ENCODE data around the gene ICE2. TPM values are rescaled to one million over a fixed set of nuclear protein-coding genes. Genes with fewer than 3 reads are reported as not detected.

ICE2 gene
- total and polyA plus RNA-seq, 5 donors, result 11.0 to 31.3 (median 30.1) TPM

GRCh38 chr15:60395276-60396011 is 83.5 kb downstream of the ICE2 start:
- intact Hi-C loops (cut with DNase I), result loop anchor here in 1 of 4 donors (5.0 kb wide), 1 partner anchor 33 kb away; no protein-coding TSS in a partner anchor
- Histone ChIP-seq H3K27me3 (ENCODE audit: control insufficient read depth, insufficient read depth) (no peaks in the 10 kb centered on the region), H3K4me3 (ENCODE audit: low read length) (no peak overlapping the region), H3K4me1 (ENCODE audit: control insufficient read depth, insufficient read depth, low read length) (peaks cover 17% of the 10 kb centered on the region), H3K27ac (ENCODE audit: low read length) (peak overlapping the region; percentile 31), H3K9me3 (ENCODE audit: control insufficient read depth, low read length) (no peaks in the 10 kb centered on the region)
- DNase-seq (no peak), ATAC-seq (no peak)
- 63% methylated on average over 9 of the region's 9 CpGs for WGBS

GRCh38 chr15:60394689-60395097 is 84.2 kb downstream of the ICE2 start:
- no peak overlapping the region for H3K4me3 ChIP-seq (ENCODE audit: low read length)
- 46% methylated on average over 1 of the region's 1 CpG for WGBS
- DNase-seq, result no peak
- no peaks in the 10 kb centered on the region for H3K27me3 ChIP-seq (ENCODE audit: control insufficient read depth, insufficient read depth)
- peak overlapping the region; percentile 58 for H3K27ac ChIP-seq (ENCODE audit: low read length)
- H3K4me1 ChIP-seq (ENCODE audit: control insufficient read depth, insufficient read depth, low read length), result peaks cover 22% of the 10 kb centered on the region
- intact Hi-C loops (cut with DNase I), result loop anchor here in 1 of 4 donors (5.0 kb wide), 1 partner anchor 32 kb away; no protein-coding TSS in a partner anchor
- ATAC-seq, result no peak
- H3K9me3 ChIP-seq (ENCODE audit: control insufficient read depth, low read length), result no peaks in the 10 kb centered on the region

DNA sequence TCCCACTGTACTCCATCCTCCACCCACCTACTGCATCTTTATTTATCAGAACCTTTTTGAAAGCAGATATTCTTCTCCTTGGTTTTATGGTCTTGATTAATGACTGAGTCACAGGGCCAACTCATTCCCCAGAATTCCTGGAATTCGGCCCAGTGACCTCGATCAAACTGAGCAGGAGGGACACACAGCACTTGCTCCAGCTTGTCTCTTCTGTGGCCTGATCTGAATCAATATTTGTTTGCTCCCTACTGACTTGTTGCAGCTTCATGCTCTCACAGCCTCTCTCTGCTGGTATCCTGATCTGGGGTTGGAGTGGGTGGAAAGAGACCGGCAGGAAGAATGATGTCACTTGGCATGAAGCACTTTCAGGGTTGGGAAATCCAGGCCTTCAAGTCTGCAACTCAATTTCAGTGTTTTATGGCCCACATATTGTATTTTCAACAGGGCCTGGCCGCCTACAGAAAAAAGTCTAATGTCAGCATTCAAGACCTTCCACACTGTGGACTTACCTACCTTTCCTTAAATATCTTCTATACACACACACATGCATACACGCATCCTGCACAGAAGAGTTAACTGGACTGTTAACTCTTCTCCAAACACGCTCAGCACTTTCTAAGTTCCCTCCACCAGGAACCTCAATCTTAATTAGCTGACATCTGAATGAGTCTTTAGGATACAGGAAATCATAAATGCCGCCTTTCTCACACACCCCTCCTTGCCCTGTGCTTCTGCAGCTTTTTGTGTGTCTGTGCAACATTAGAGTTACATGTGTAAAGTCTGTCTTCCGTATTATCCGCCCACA is 85.8 kb downstream of the ICE2 start:
- Histone ChIP-seq H3K4me3 (ENCODE audit: low read length) (no peak overlapping the region), H3K9me3 (ENCODE audit: control insufficient read depth, low read length) (no peaks in the 10 kb centered on the region), H3K27ac (ENCODE audit: low read length) (peak overlapping the region; percentile 58), H3K4me1 (ENCODE audit: control insufficient read depth, insufficient read depth, low read length) (peaks cover 30% of the 10 kb centered on the region), H3K27me3 (ENCODE audit: control insufficient read depth, insufficient read depth) (no peaks in the 10 kb centered on the region)
- ATAC-seq, result peak; percentile 56 to 61
- peak; percentile 53 to 62 (median 57) for DNase-seq
- intact Hi-C loops (cut with DNase I), result no loop called here
- 22% methylated on average over 9 of the region's 9 CpGs for whole genome bisulfite sequencing

DNA sequence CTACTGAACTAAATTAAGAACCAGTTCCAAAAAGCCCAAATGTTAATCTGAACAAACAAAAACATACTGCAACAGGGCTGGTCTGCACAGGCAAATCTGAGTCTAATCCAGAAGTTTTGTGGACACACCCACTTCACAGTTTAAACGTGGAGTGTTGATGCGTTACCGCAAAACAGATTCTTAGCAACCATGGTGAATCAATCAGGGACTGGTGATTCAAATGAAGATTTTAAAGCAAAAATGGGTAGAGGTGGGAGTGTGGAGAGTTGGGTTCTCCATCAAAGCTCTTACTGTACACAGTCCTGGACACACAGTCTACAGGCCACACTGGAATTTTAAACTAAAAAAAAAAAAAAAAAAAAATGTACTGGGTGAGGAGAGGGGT is 86.3 kb downstream of the ICE2 start:
- Histone ChIP-seq H3K4me1 (ENCODE audit: control insufficient read depth, insufficient read depth, low read length) (peaks cover 30% of the 10 kb centered on the region), H3K27ac (ENCODE audit: low read length) (peak overlapping the region; percentile 58), H3K9me3 (ENCODE audit: control insufficient read depth, low read length) (no peaks in the 10 kb centered on the region), H3K4me3 (ENCODE audit: low read length) (no peak overlapping the region), H3K27me3 (ENCODE audit: control insufficient read depth, insufficient read depth) (no peaks in the 10 kb centered on the region)
- intact Hi-C loops (cut with DNase I), result no loop called here
- no peak for DNase-seq
- 17% methylated on average over 3 of the region's 3 CpGs for WGBS
- ATAC-seq, result peak; percentile 13 to 20

- DNase-seq (no peak), ATAC-seq (no peak)
- Histone ChIP-seq H3K27ac (ENCODE audit: low read length) (peak overlapping the region; percentile 69), H3K4me1 (ENCODE audit: control insufficient read depth, insufficient read depth, low read length) (peaks cover 30% of the 10 kb centered on the region), H3K9me3 (ENCODE audit: control insufficient read depth, low read length) (no peaks in the 10 kb centered on the region), H3K27me3 (ENCODE audit: control insufficient read depth, insufficient read depth) (no peaks in the 10 kb centered on the region), H3K4me3 (ENCODE audit: low read length) (no peak overlapping the region)
- 23% methylated on average over 4 of the region's 4 CpGs for WGBS
- intact Hi-C loops (cut with DNase I), result no loop called here
These were observed 87.1 kb downstream of the ICE2 start for GRCh38 chr15:60391722-60392315.

DNA sequence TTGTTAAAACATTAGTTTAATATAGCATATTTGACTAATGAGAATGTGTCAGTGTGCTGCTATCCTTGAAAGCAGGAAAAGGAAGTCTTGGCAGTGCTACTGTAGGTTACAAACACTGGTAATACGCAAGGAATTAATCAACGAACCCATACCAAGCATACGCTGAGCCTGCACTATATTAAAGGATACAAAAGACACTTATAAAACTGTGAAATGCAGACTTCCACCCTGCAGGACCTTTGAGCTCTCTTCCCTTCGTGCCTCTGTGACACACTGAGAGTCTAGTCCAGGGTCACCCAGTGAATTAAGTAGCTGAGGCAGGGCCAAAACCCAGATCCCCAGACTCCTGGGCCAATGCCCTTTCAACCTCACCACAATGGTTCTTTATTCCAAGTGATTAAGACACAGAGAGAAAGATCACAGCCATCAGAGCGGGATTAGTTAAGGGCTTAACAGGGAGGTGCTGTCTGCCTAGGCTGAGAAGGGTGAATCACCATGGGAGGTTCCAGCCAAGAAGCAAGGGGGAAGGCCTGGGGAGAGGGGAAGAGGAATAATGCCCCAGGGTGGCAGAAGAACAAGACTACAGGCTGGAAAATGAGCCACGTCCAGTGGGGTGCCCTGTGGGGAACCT is 88.0 kb downstream of the ICE2 start:
- Histone ChIP-seq H3K27me3 (ENCODE audit: control insufficient read depth, insufficient read depth) (no peaks in the 10 kb centered on the region), H3K27ac (ENCODE audit: low read length) (peak overlapping the region; percentile 88), H3K4me3 (ENCODE audit: low read length) (no peak overlapping the region), H3K4me1 (ENCODE audit: control insufficient read depth, insufficient read depth, low read length) (peaks cover 27% of the 10 kb centered on the region), H3K9me3 (ENCODE audit: control insufficient read depth, low read length) (no peaks in the 10 kb centered on the region)
- intact Hi-C loops (cut with DNase I), result no loop called here
- WGBS, result 25% methylated on average over 6 of the region's 6 CpGs
- DNase-seq (peak; percentile 55 to 61 (median 59)), ATAC-seq (peak; percentile 77 to 84)

DNA sequence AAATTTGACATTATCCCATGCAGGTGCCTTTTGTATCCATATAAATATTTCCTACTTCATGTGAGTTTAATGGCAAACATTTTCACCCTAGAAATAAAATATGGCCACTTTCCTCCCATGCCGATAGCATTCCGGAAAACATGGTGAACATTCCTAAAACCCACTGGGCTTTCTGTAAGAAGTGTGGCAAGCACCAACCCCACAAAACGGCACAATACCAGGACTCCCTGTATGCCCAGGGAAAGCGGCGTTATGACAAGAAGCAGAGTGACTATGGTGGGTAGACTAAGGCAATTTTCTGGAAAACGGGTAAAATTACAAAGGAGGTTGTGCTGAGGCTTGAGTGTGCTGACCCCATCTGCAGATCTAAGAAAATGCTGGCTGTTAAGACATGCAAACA is 88.7 kb downstream of the ICE2 start:
- ATAC-seq, result no peak
- Histone ChIP-seq H3K9me3 (ENCODE audit: control insufficient read depth, low read length) (no peaks in the 10 kb centered on the region), H3K27ac (ENCODE audit: low read length) (peak overlapping the region; percentile 30), H3K27me3 (ENCODE audit: control insufficient read depth, insufficient read depth) (no peaks in the 10 kb centered on the region), H3K4me3 (ENCODE audit: low read length) (no peak overlapping the region), H3K4me1 (ENCODE audit: control insufficient read depth, insufficient read depth, low read length) (peaks cover 27% of the 10 kb centered on the region)
- intact Hi-C loops (cut with DNase I), result no loop called here
- DNase-seq, result no peak
- WGBS, result 63% methylated on average over 6 of the region's 6 CpGs

- peaks cover 27% of the 10 kb centered on the region for H3K4me1 ChIP-seq (ENCODE audit: control insufficient read depth, insufficient read depth, low read length)
- 32% methylated on average over 8 of the region's 8 CpGs for WGBS
- intact Hi-C loops (cut with DNase I), result no loop called here
These were observed 89.5 kb downstream of the ICE2 start for GRCh38 chr15:60389261-60390077.

DNA sequence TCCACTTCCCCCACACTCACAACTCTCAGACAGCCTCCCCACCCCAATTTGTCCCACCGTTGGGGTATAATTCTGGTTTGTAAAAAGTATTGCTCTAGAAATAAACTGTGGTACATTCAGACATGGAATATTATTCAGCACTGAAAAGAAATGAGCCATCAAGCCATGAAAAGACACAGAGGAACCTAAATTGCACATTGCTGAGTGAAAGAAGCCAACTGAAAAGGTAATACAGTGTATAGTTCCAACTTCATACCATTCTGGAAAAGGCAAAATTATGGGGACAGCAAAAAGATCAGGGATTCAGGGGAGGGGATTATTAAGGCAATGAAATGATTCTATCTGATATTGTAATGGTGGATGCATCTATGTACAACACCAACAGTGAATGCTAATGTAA is 91.6 kb downstream of the ICE2 start:
- Histone ChIP-seq H3K27me3 (ENCODE audit: control insufficient read depth, insufficient read depth) (no peaks in the 10 kb centered on the region), H3K27ac (ENCODE audit: low read length) (no peak overlapping the region), H3K9me3 (ENCODE audit: control insufficient read depth, low read length) (no peaks in the 10 kb centered on the region), H3K4me1 (ENCODE audit: control insufficient read depth, insufficient read depth, low read length) (peaks cover 20% of the 10 kb centered on the region), H3K4me3 (ENCODE audit: low read length) (no peak overlapping the region)
- intact Hi-C loops (cut with DNase I), result no loop called here
- ATAC-seq, result no peak
- DNase-seq, result no peak
- 90% methylated on average over 1 of the region's 1 CpG for WGBS

More at GRCh38 chr15:60389261-60390077, 89.5 kb downstream of the ICE2 start:
- Histone ChIP-seq H3K9me3 (ENCODE audit: control insufficient read depth, low read length) (no peaks in the 10 kb centered on the region), H3K27me3 (ENCODE audit: control insufficient read depth, insufficient read depth) (no peaks in the 10 kb centered on the region), H3K4me3 (ENCODE audit: low read length) (no peak overlapping the region), H3K27ac (ENCODE audit: low read length) (peak overlapping the region; percentile 36)
- ATAC-seq, result no peak
- DNase-seq, result no peak

GRCh38 chr15:60386615-60387014 is 92.3 kb downstream of the ICE2 start:
- no peak overlapping the region for H3K27ac ChIP-seq (ENCODE audit: low read length)
- intact Hi-C loops (cut with DNase I), result no loop called here
- 78% methylated on average over 4 of the region's 4 CpGs for WGBS

More at GRCh38 chr15:60386615-60387014, 92.3 kb downstream of the ICE2 start:
- Histone ChIP-seq H3K4me3 (ENCODE audit: low read length) (no peak overlapping the region), H3K4me1 (ENCODE audit: control insufficient read depth, insufficient read depth, low read length) (peaks cover 16% of the 10 kb centered on the region), H3K27me3 (ENCODE audit: control insufficient read depth, insufficient read depth) (no peaks in the 10 kb centered on the region), H3K9me3 (ENCODE audit: control insufficient read depth, low read length) (no peaks in the 10 kb centered on the region)
- no peak for DNase-seq
- ATAC-seq, result no peak

Data from right cardiac atrium (tissue), 5 donors.